ENCODE data around the gene PMP22.

- no peak for TF ChIP-seq EZH2phosphoT487 (IDR thresholded peaks at IDR 0.05)
- no peak for TF ChIP-seq CTCF (IDR thresholded peaks at IDR 0.05)
- no peak for TF ChIP-seq EZH2 (IDR thresholded peaks at IDR 0.05)
These were observed 46.9 kb upstream of the PMP22 start for GRCh38 chr17:15311996-15312395.

Data from neural progenitor cell (in vitro differentiated cells).